Stimulated activated CD4-positive, alpha-beta T cell treated with anti-CD3 and anti-CD28 coated beads, Interleukin-1b, Interleukin-23, amount 100 ng/mL, for 48 hours (primary cell): ENCODE data around the gene SPATA2.
"Not testable (repeated sequence)": the region's sequence is repeated elsewhere in the genome, so short reads cannot be mapped to it uniquely, and the experiment has no call there.

Experiments used
- DNase-seq: peaks from one replicate; pipeline ENCODE4 v3.0.0-alpha.2; 2020

Gene SPATA2

GRCh38 chr20:49899541-49900383 is 15.6 kb downstream of the SPATA2 start:
- no peak for DNase-seq

GRCh38 chr20:49896204-49896603 is 19.1 kb downstream of the SPATA2 start:
- DNase-seq = no peak

DNA sequence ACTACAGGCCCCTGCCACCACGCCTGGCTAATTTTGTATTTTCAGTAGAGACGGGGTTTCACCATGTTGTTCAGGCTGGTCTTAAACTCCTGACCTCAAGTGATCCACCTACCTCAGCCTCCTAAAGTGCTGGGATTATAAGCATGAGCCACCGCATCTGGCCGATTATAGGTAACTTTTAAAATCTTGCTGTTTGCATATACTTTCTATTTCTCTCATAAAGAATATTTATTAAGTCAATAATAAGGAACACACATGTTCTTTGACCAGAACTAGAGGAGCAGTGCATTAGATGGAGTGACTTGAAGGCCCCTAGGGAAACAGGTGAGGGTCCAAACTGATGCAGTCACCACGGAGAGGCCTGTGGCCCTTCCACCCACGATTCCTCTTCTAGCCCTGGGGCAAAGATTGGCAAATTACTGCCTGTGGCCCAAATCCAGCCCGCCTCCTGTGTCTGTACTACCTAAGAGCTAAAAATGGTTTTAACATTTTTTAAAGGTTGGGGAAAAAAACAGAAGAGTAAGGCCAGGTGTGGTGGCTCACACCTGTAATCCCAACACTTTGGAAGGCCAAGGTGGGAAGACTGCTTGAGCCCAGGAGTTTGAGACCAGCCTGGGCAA is 19.7 kb downstream of the SPATA2 start:
- not testable (repeated sequence) for DNase-seq

DNA sequence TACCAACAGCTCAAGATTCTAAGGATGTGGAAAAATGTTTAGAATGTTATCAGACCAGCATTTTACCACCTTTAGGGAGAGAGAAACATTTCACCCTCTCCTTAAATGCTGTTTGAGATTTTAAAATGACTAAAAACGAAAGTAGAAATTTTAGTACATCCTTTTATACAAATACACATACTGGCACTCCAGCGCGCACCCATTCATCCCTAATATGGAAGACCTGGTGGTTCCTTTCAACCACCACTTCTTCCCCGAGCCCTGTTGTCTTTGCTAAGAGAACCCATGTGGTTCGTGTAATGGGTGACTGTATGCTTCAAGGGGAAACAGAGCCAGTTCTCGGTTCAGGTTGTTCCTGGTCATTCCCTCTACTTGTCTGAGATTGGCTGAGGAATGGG is 21.3 kb downstream of the SPATA2 start:
- DNase-seq = peak; percentile 50

GRCh38 chr20:49893242-49894072 is 21.9 kb downstream of the SPATA2 start:
- DNase-seq = peak; percentile 63

GRCh38 chr20:49892817-49893216 is 22.5 kb downstream of the SPATA2 start:
- DNase-seq = no peak

GRCh38 chr20:49892260-49892659 is 23.1 kb downstream of the SPATA2 start:
- DNase-seq = no peak

DNA sequence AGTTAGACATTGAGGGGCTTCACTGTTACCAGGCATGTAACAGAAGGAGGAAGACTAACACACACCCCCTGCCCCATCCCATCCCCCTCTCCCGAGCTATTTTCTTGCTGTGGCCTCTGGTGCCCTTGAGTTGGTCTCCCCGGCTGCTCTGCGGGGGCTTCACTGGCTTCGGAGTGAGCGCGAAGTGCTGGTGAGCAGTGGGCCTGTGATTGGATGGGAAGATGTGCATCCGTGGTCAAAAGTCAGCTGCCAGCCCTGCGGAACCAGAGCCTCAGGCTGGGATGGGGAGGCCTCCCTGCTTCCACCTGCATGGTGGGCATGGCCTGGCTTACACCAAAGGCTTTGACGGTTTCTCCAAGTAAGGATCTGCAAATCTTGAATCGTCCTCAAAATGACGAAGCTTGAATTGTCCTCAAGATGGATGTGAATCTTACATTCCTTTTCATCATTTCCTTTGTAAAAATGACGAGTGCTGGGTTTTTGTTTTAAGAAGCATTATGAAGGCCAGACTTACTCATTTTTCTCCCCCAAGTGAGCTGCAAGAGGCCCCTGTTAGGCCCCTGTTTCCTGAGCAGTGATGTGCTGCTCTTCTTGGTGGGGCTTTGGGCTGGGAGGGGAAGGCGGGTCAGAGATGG is 23.7 kb downstream of the SPATA2 start:
- no peak for DNase-seq

- DNase-seq = no peak
Observed at GRCh38 chr20:49890471-49891361, 24.6 kb downstream of the SPATA2 start.

GRCh38 chr20:49889935-49890333 is 25.4 kb downstream of the SPATA2 start:
- no peak for DNase-seq

DNA sequence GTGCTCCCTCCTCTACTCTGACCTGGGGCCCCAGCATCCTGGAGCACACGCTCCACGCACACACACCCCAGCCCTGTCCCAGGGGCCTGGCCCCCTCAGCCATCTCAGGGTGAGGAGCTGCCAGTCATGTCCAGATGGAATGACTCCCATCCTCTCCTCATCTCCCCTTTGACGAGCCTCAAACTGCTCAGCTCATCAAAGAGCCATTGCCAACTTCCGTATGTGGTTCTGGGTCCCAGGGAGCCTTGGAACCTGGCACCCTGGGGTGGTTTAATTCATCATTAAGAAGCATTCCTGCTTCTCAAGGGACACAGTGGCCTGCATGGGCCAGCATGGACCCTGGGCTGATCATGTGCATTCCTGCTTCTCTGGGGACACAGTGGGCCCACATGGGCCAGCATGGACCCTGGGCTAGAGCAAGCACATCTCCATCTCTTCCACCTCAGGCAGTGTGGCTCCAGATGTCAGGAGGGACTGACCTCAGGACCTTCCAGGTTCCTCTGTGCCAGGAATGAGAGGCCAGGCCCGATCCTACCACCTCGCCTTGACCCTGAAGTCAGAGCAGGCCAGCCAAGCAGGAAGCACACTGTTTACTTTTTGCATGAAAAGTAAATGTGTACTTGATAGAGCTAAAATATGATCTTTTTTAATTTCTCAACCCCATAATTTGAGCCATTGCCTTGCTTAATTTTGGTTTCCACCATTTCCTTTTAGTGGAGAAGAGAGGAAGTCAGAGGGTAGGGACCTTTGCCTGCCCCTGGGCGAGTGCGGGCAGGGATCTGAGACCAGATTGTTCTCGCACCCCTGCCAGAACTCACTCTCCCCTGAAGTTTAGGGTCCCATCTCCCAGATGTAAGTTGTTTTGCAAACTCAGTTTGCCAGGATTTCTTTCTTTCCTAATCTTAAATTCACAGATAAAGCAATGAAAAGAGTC is 26.1 kb downstream of the SPATA2 start:
- DNase-seq = no peak

GRCh38 chr20:49888212-49889000 is 26.9 kb downstream of the SPATA2 start:
- peak; percentile 63 for DNase-seq

GRCh38 chr20:49887251-49888211 is 27.8 kb downstream of the SPATA2 start:
- DNase-seq = no peak

- no peak for DNase-seq
Observed at GRCh38 chr20:49886571-49887213, 28.6 kb downstream of the SPATA2 start.

DNA sequence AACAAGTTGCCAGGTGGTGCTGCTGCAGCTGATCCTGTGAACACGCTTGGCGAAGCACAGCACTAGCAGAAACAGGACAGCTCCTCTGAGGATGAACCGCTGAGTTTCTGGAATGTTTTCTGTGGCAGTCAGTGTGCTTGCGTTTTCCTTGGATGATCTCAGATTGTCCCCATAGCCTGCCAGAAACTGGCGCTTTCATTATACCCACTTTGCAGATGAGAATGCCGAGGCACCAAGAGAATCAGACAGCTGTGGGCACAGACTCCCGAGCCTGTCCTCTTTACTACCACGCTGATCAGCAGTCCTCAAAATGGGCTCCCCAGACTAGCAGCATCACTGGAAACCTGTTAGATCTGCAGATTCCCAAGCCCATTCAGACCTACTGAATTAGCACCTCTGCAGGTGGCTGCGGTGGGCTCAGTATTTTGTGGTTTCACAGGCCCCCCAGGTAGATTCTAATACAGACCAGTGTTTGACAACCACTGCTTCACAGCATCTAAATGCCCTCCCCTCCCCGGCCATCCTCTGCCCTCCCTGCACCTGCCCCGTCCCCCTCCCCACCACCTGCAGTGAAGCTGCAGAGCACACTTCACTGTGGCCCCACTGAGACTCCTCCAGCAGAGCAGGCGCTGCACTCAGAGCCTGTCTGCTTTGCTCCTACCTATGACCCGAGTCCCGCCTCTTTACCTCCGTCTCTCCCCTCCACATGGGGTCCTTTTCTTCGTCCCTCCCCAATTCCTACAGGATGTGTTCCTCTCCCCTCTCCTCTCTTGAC is 29.6 kb downstream of the SPATA2 start:
- DNase-seq = no peak

- DNase-seq = no peak
Observed at GRCh38 chr20:49883246-49883802, 32.0 kb downstream of the SPATA2 start.
